Measurements from ENCODE around the gene ECE2.

GRCh38 chr3:184227481-184227935, 48.3 kb upstream of the ECE2 start:
- no peak for TF ChIP-seq EZH2 (IDR thresholded peaks at IDR 0.05; ENCODE audit: low read length, unreplicated experiment)
- TF ChIP-seq CTCF (conservative IDR thresholded peaks at IDR 0.05; ENCODE audit: low read depth, low read length), result peak; percentile 84
- no peak for TF ChIP-seq EZH2phosphoT487 (IDR thresholded peaks at IDR 0.05; ENCODE audit: borderline replicate concordance, low read length)
